Loucy (cell line): Measurements from ENCODE around the gene SEMA3F.

Experiments used
- H2AFZ ChIP-seq: fragments of 200-600 bp; sonication (generic); 2 replicates; pipeline ENCODE4 v1.6.0; 2016; ENCODE audit warnings: antibody characterized with exemption, mild to moderate bottlenecking, low read length, moderate library complexity
- H3F3A ChIP-seq: fragments of 200-600 bp; 2 replicates; pipeline ENCODE4 v1.6.0; 2016; ENCODE audit warnings: antibody characterized with exemption, low read depth, mild to moderate bottlenecking
- H3K27me3 ChIP-seq: fragments of 200-600 bp; sonication (generic); 2 replicates; pipeline ENCODE4 v1.6.1; 2014; ENCODE audit warnings: low read length, mild to moderate bottlenecking; ENCODE audit not compliant: insufficient read depth, poor library complexity, severe bottlenecking
- H3K36me3 ChIP-seq: fragments of 200-600 bp; sonication (generic); 2 replicates; pipeline ENCODE4 v1.6.1; 2016; ENCODE audit warnings: low read length; ENCODE audit not compliant: insufficient read depth
- H3K4me1 ChIP-seq: fragments of 200-600 bp; sonication (generic); 2 replicates; pipeline ENCODE4 v1.5.1; 2014; ENCODE audit warnings: low read length, mild to moderate bottlenecking; ENCODE audit not compliant: insufficient read depth, poor library complexity, severe bottlenecking
- H3K4me2 ChIP-seq: fragments of 200-600 bp; sonication (generic); 2 replicates; pipeline ENCODE4 v1.6.0; 2014; ENCODE audit warnings: antibody characterized with exemption, low read length, low read depth, mild to moderate bottlenecking; ENCODE audit not compliant: poor library complexity, severe bottlenecking
- H3K4me3 ChIP-seq: fragments of 200-600 bp; sonication (generic); 2 replicates; pipeline ENCODE4 v1.5.1; 2014; ENCODE audit warnings: low read length, mild to moderate bottlenecking, mixed read lengths; ENCODE audit not compliant: poor library complexity, severe bottlenecking
- H3K79me2 ChIP-seq: fragments of 200-600 bp; sonication (generic); 2 replicates; pipeline ENCODE4 v1.6.1; 2014; ENCODE audit warnings: low read length; ENCODE audit not compliant: insufficient read depth
- H3K9ac ChIP-seq: fragments of 200-600 bp; sonication (generic); 2 replicates; pipeline ENCODE4 v1.6.0; 2014; ENCODE audit warnings: mild to moderate bottlenecking, low read depth, low read length, moderate library complexity; ENCODE audit not compliant: poor library complexity, severe bottlenecking
- H3K9me2 ChIP-seq: fragments of 200-600 bp; sonication (generic); replicated peaks from 2 replicates; pipeline ENCODE4 v1.6.1; 2016; ENCODE audit warnings: low read depth, low read length, mixed read lengths
- H3K9me3 ChIP-seq: fragments of 200-600 bp; sonication (generic); 2 replicates; pipeline ENCODE4 v1.6.1; 2014; ENCODE audit warnings: mild to moderate bottlenecking, antibody characterized with exemption, low read length, low read depth; ENCODE audit not compliant: insufficient read depth
- H4K20me1 ChIP-seq: fragments of 200-600 bp; sonication (generic); 2 replicates; pipeline ENCODE4 v1.6.0; 2014; ENCODE audit warnings: antibody characterized with exemption, low read length, mild to moderate bottlenecking; ENCODE audit not compliant: insufficient read depth, poor library complexity, severe bottlenecking
- CTCF ChIP-seq: fragments of 200-600 bp; sonication (generic); conservative IDR thresholded peaks from 2 replicates; pipeline ENCODE4 v1.5.1; 2014; ENCODE audit warnings: mild to moderate bottlenecking, antibody characterized with exemption, low read length
- EZH2phosphoT487 ChIP-seq: fragments of 200-600 bp; IDR thresholded peaks from 2 replicates; pipeline ENCODE4 v1.6.1; 2018; ENCODE audit warnings: antibody characterized with exemption, mild to moderate bottlenecking, moderate library complexity, borderline replicate concordance

SEMA3F gene

DNA sequence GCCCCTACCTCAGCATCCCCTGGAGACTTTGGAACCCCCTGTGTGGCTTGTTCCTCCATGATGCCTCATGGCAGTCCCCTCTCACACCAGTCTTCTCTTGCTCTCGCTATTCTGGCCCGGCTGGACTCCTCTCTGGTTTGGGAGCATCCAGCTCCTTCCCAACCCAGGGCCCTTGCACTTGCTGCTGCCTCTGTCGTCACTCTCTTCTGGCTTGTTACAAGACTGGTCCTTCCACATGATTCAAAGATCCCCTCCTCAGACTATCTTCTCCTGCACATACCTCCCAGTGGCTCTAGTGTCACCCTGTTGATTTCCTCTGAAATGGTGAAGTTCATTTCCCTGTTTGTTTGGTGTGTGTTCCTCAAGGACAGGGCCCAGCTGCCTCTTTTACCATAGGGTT is 74.4 kb downstream of the SEMA3F start:
- H3K9ac ChIP-seq, result no peak overlapping the region
- no peaks in the 10 kb centered on the region for H4K20me1 ChIP-seq
- H3F3A ChIP-seq, result no peaks in the 10 kb centered on the region
- H3K9me3 ChIP-seq, result no peaks in the 10 kb centered on the region
- no peak overlapping the region for H3K4me2 ChIP-seq
- H3K4me1 ChIP-seq, result peaks cover 13% of the 10 kb centered on the region
- no peak overlapping the region for H2AFZ ChIP-seq
- H3K4me3 ChIP-seq, result no peak overlapping the region
- no peak for TF ChIP-seq CTCF
- no peak for TF ChIP-seq EZH2phosphoT487
- no peaks in the 10 kb centered on the region for H3K9me2 ChIP-seq
- H3K79me2 ChIP-seq, result no peaks in the 10 kb centered on the region
- no peaks in the 10 kb centered on the region for H3K27me3 ChIP-seq
- H3K36me3 ChIP-seq, result no peaks in the 10 kb centered on the region

DNA sequence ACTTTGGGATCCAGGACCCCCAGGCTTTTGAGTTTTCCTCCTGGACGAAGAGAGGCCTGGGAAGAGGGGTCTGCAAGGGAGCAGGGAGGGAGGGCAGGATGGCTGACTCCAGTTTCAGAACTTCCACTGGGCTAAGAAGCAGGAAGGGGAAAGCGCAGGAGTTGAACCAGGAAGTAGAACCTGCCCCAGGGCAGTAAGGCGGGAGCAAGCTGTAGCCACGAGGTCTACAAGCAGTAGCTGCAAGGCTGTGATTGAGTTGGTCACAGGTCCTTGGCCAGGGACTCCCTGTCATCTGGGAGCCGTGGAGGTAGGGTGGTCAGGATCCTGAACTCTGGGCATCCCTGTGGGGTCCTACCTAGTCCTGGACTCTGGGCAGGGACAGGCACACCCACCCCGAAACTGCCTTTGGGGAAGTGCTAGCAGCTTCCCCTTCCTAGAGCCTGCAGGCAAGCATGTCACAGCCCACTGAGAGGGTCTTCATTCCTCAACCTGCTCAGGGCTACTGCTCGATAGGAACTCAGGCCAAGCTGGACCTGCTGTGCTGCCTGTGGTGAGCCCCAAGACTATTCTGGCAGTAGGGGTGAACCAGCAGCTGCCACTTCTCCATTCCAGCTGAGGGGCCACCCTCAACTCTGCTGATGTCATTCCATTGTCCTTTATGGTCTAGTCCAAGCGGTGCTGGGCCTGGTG is 75.1 kb downstream of the SEMA3F start:
- H3K79me2 ChIP-seq, result peaks cover 3% of the 10 kb centered on the region; the same call in 1 of the 2 replicates
- no peaks in the 10 kb centered on the region for H4K20me1 ChIP-seq
- H3K9ac ChIP-seq, result no peak overlapping the region
- no peaks in the 10 kb centered on the region for H3K27me3 ChIP-seq
- H3K4me3 ChIP-seq, result no peak overlapping the region
- H3K9me3 ChIP-seq, result no peaks in the 10 kb centered on the region
- TF ChIP-seq EZH2phosphoT487, result no peak
- no peak for TF ChIP-seq CTCF
- H3K4me1 ChIP-seq, result peaks cover 20% of the 10 kb centered on the region
- no peaks in the 10 kb centered on the region for H3F3A ChIP-seq
- H3K4me2 ChIP-seq, result no peak overlapping the region
- no peaks in the 10 kb centered on the region for H3K36me3 ChIP-seq
- no peaks in the 10 kb centered on the region for H3K9me2 ChIP-seq
- no peak overlapping the region for H2AFZ ChIP-seq

GRCh38 chr3:50230794-50231125 is 75.6 kb downstream of the SEMA3F start:
- Histone ChIP-seq H2AFZ (no peak overlapping the region), H3F3A (no peaks in the 10 kb centered on the region), H3K9me3 (no peaks in the 10 kb centered on the region), H3K4me1 (peaks cover 23% of the 10 kb centered on the region), H3K4me3 (no peak overlapping the region), H3K36me3 (no peaks in the 10 kb centered on the region), H3K9me2 (no peaks in the 10 kb centered on the region), H3K79me2 (peaks cover 3% of the 10 kb centered on the region; the same call in 1 of the 2 replicates), H3K27me3 (no peaks in the 10 kb centered on the region), H4K20me1 (no peaks in the 10 kb centered on the region), H3K4me2 (no peak overlapping the region), H3K9ac (no peak overlapping the region)
- no peak for TF ChIP-seq CTCF
